MCF 10A (cell line): ENCODE data around the gene MRPS2. TPM values are rescaled to one million over a fixed set of nuclear protein-coding genes. Genes with fewer than 3 reads are reported as not detected.

Source experiments
- BruUV-seq: library from RNA; stranded (reverse); fragments of 400-500 nt; replicated peaks from 2 replicates; lab custom pipeline; 2021; lab: Mats Ljungman, UMichigan
- CTCF ChIA-PET: fragments of 300-600 bp; sonication (Branson Sonifier 250); formaldehyde crosslinking; extraction: SDS; loops from one replicate; lab custom pipeline; 2021; ENCODE audit warnings: antibody characterized with exemption, inconsistent platforms; lab: Yijun Ruan, JAX
- POLR2A ChIA-PET: fragments of 300-600, 350-650 bp; sonication (Branson Sonifier 250); formaldehyde crosslinking; extraction: SDS; loops from one replicate; lab custom pipeline; 2020; ENCODE audit warnings: antibody characterized with exemption, inconsistent platforms; lab: Yijun Ruan, JAX
- DNase-seq: peaks from one replicate; pipeline ENCODE4 v3.0.0-alpha.2; 2018; ENCODE audit not compliant: unreplicated experiment
- H3K27ac Mint-ChIP-seq: one replicate; pipeline ENCODE4 v1.8.0; 2022; ENCODE audit warnings: mild to moderate bottlenecking, low read depth, mixed read lengths; ENCODE audit not compliant: unreplicated experiment
- H3K27me3 Mint-ChIP-seq: one replicate; pipeline ENCODE4 v1.8.0; 2022; ENCODE audit warnings: mixed read lengths; ENCODE audit not compliant: insufficient read depth, unreplicated experiment
- H3K36me3 Mint-ChIP-seq: one replicate; pipeline ENCODE4 v1.8.0; 2022; ENCODE audit warnings: mild to moderate bottlenecking, moderate library complexity, mixed read lengths; ENCODE audit not compliant: insufficient read depth, unreplicated experiment
- H3K4me1 Mint-ChIP-seq: one replicate; pipeline ENCODE4 v1.8.0; 2022; ENCODE audit warnings: mixed read lengths; ENCODE audit not compliant: insufficient read depth, unreplicated experiment
- H3K4me3 Mint-ChIP-seq: one replicate; pipeline ENCODE4 v1.8.0; 2022; ENCODE audit warnings: mild to moderate bottlenecking, moderate library complexity, mixed read lengths; ENCODE audit not compliant: unreplicated experiment
- H3K9me3 Mint-ChIP-seq: one replicate; pipeline ENCODE4 v1.8.0; 2022; ENCODE audit warnings: mixed read lengths; ENCODE audit not compliant: unreplicated experiment
- CTCF ChIP-seq: fragments of 200-600 bp; IDR thresholded peaks from one replicate; pipeline ENCODE4 v1.8.0; 2022; ENCODE audit warnings: antibody characterized with exemption, mild to moderate bottlenecking; ENCODE audit not compliant: unreplicated experiment
- intact Hi-C: fragments of 100-400 bp; cut with micrococcal nuclease; formaldehyde crosslinking; loops from 2 replicates; pipeline ENCODE4 v1.14.1; 2022
- total RNA-seq: library from RNA; stranded (reverse); gene quantifications from 2 replicates; pipeline ENCODE4 v1.2.3, GENCODE V29; 2022

The MRPS2 gene
- total RNA-seq, 1 experiment from 2014 or later, result 45.8 TPM

GRCh38 chr9:135551456-135551855 is 51.0 kb downstream of the MRPS2 start:
- Mint-ChIP-seq H3K4me3 (no peak overlapping the region), H3K36me3 (no peaks in the 10 kb centered on the region), H3K27me3 (peaks cover 15% of the 10 kb centered on the region), H3K9me3 (no peaks in the 10 kb centered on the region), H3K27ac (no peak overlapping the region), H3K4me1 (no peaks in the 10 kb centered on the region)
- ChIA-PET CTCF (no interaction called here), POLR2A (no interaction called here)
- TF ChIP-seq CTCF, result no peak
- intact Hi-C loops, result no loop called here
- DNase-seq, result no peak
- BruUV-seq, result no TSS peak

GRCh38 chr9:135552021-135552697 is 51.7 kb downstream of the MRPS2 start:
- H3K9me3 Mint-ChIP-seq, result no peaks in the 10 kb centered on the region
- H3K4me1 Mint-ChIP-seq, result no peaks in the 10 kb centered on the region
- H3K27ac Mint-ChIP-seq, result no peak overlapping the region

GRCh38 chr9:135552698-135553171 is 52.3 kb downstream of the MRPS2 start:
- DNase-seq, result no peak
- BruUV-seq, result no TSS peak
- intact Hi-C loops, result no loop called here

More at GRCh38 chr9:135552021-135552697, 51.7 kb downstream of the MRPS2 start:
- TF ChIP-seq CTCF, result no peak
- Mint-ChIP-seq H3K27me3 (peaks cover 15% of the 10 kb centered on the region), H3K4me3 (no peak overlapping the region), H3K36me3 (no peaks in the 10 kb centered on the region)
- CTCF ChIA-PET, result interaction anchor here (0.6 kb wide), 1 partner anchor 225 kb away, joined by 3 read pairs; no protein-coding TSS in a partner anchor
- no TSS peak for BruUV-seq
- POLR2A ChIA-PET, result interaction anchor here (0.6 kb wide), 1 partner anchor 1640 kb away, joined by 4 read pairs; no protein-coding TSS in a partner anchor
- intact Hi-C loops, result no loop called here
- no peak for DNase-seq

More at GRCh38 chr9:135552698-135553171, 52.3 kb downstream of the MRPS2 start:
- POLR2A ChIA-PET, result interaction anchor here (0.6 kb wide), 1 partner anchor 1640 kb away, joined by 4 read pairs; no protein-coding TSS in a partner anchor
- Mint-ChIP-seq H3K27me3 (peaks cover 15% of the 10 kb centered on the region), H3K27ac (no peak overlapping the region), H3K4me3 (no peak overlapping the region), H3K4me1 (no peaks in the 10 kb centered on the region), H3K9me3 (no peaks in the 10 kb centered on the region), H3K36me3 (no peaks in the 10 kb centered on the region)
- CTCF ChIA-PET, result interaction anchor here (0.6 kb wide), 1 partner anchor 225 kb away, joined by 3 read pairs; no protein-coding TSS in a partner anchor
- no peak for TF ChIP-seq CTCF

Other genes with a start within 250 kb of the MRPS2 start
- gene PPP1R26, start 20.9 kb upstream of the MRPS2 start, total RNA-seq, result 19.1 and 21.7 TPM in 2 replicates
- not detected in 2 replicates for gene LCN1, start 20.8 kb downstream of the MRPS2 start, total RNA-seq
- not detected in 2 replicates for gene OBP2A, start 45.4 kb downstream of the MRPS2 start, total RNA-seq
- gene PAEP, start 61.1 kb downstream of the MRPS2 start, total RNA-seq, result not detected in 2 replicates
- not detected in 2 replicates for gene GLT6D1, start 138.9 kb downstream of the MRPS2 start, total RNA-seq
- not detected in 2 replicates for gene LCN9, start 162.6 kb downstream of the MRPS2 start, total RNA-seq
- gene SOHLH1, start 198.8 kb downstream of the MRPS2 start, total RNA-seq, result not detected in 2 replicates
- gene KCNT1, start 201.5 kb downstream of the MRPS2 start, total RNA-seq, result not detected in 2 replicates